ENCODE data around the gene HHATL. TPM values are rescaled to one million over a fixed set of nuclear protein-coding genes. Genes with fewer than 3 reads are reported as not detected.

The HHATL gene
- total RNA-seq, 4 donors from 2014 or later, result 2.3 TPM; not detected in 3

- DNase-seq (ENCODE audit: low spot score in 2 of 2), result peak in 1 of 2 donors; percentile 69
- WGBS, result 83% methylated on average over 11 of the region's 13 CpGs
Measured at GRCh38 chr3:42733501-42734262, 31.1 kb upstream of the HHATL start.

GRCh38 chr3:42732829-42733459 is 30.3 kb upstream of the HHATL start:
- 89% methylated on average over 9 of the region's 9 CpGs for WGBS
- TF ChIP-seq POLR2A (IDR thresholded peaks at IDR 0.05) (no peak), CTCF (IDR thresholded peaks at IDR 0.05) (no peak), EP300 (IDR thresholded peaks at IDR 0.05) (no peak), POLR2AphosphoS5 (IDR thresholded peaks at IDR 0.05) (no peak)
- no peaks in the 10 kb centered on the region for H3K27me3 ChIP-seq
- H3K36me3 ChIP-seq, result no peaks in the 10 kb centered on the region
- no peak overlapping the region for H3K4me3 ChIP-seq
- no peaks in the 10 kb centered on the region for H3K9me3 ChIP-seq
- peak in 1 of 2 donors; percentile 65 for DNase-seq (ENCODE audit: low spot score in 2 of 2)
- H3K4me1 ChIP-seq, result peaks cover 3% of the 10 kb centered on the region
- no peak overlapping the region for H3K27ac ChIP-seq

More at GRCh38 chr3:42733501-42734262, 31.1 kb upstream of the HHATL start:
- Histone ChIP-seq H3K4me3 (no peak overlapping the region), H3K4me1 (no peaks in the 10 kb centered on the region), H3K36me3 (no peaks in the 10 kb centered on the region), H3K27me3 (no peaks in the 10 kb centered on the region), H3K9me3 (no peaks in the 10 kb centered on the region), H3K27ac (no peak overlapping the region)
- TF ChIP-seq POLR2A (IDR thresholded peaks at IDR 0.05), result no peak
- TF ChIP-seq POLR2AphosphoS5 (IDR thresholded peaks at IDR 0.05), result no peak
- no peak for TF ChIP-seq CTCF (IDR thresholded peaks at IDR 0.05)
- TF ChIP-seq EP300 (IDR thresholded peaks at IDR 0.05), result no peak

GRCh38 chr3:42732196-42732828 is 29.7 kb upstream of the HHATL start:
- Histone ChIP-seq H3K27ac (no peak overlapping the region), H3K36me3 (no peaks in the 10 kb centered on the region), H3K27me3 (no peaks in the 10 kb centered on the region), H3K9me3 (no peaks in the 10 kb centered on the region), H3K4me1 (peaks cover 6% of the 10 kb centered on the region), H3K4me3 (no peak overlapping the region)
- 61% methylated on average over 4 of the region's 4 CpGs for WGBS
- DNase-seq (ENCODE audit: low spot score in 2 of 2), result no peak
- TF ChIP-seq POLR2A (IDR thresholded peaks at IDR 0.05), result no peak
- no peak for TF ChIP-seq POLR2AphosphoS5 (IDR thresholded peaks at IDR 0.05)
- TF ChIP-seq CTCF (IDR thresholded peaks at IDR 0.05), result no peak
- TF ChIP-seq EP300 (IDR thresholded peaks at IDR 0.05), result no peak

GRCh38 chr3:42731476-42732195 is 29.0 kb upstream of the HHATL start:
- H3K9me3 ChIP-seq, result no peaks in the 10 kb centered on the region
- no peak for TF ChIP-seq POLR2A (IDR thresholded peaks at IDR 0.05)
- DNase-seq (ENCODE audit: low spot score in 2 of 2), result peak in 1 of 2 donors; percentile 65
- no peaks in the 10 kb centered on the region for H3K27me3 ChIP-seq
- peaks cover 6% of the 10 kb centered on the region for H3K4me1 ChIP-seq
- no peaks in the 10 kb centered on the region for H3K36me3 ChIP-seq
- 69% methylated on average over 3 of the region's 6 CpGs for WGBS
- no peak overlapping the region for H3K27ac ChIP-seq
- no peak overlapping the region for H3K4me3 ChIP-seq

- no peak for TF ChIP-seq POLR2AphosphoS5 (IDR thresholded peaks at IDR 0.05)
- TF ChIP-seq POLR2A (IDR thresholded peaks at IDR 0.05), result no peak
- TF ChIP-seq CTCF (IDR thresholded peaks at IDR 0.05), result no peak
- no peak for TF ChIP-seq EP300 (IDR thresholded peaks at IDR 0.05)
- no peaks in the 10 kb centered on the region for H3K9me3 ChIP-seq
- WGBS, result 92% methylated on average over 3 of the region's 3 CpGs
- no peaks in the 10 kb centered on the region for H3K27me3 ChIP-seq
- no peak overlapping the region for H3K27ac ChIP-seq
- DNase-seq (ENCODE audit: low spot score in 2 of 2), result peak in 1 of 2 donors; percentile 60
- H3K36me3 ChIP-seq, result no peaks in the 10 kb centered on the region
- no peak overlapping the region for H3K4me3 ChIP-seq
- peaks cover 6% of the 10 kb centered on the region for H3K4me1 ChIP-seq
Measured at GRCh38 chr3:42730706-42731420, 28.3 kb upstream of the HHATL start.

All from suprapubic skin (tissue), 4 donors.